Uterus (tissue), 4 donors: ENCODE data around the gene TOMM40. TPM values are rescaled to one million over a fixed set of nuclear protein-coding genes. Genes with fewer than 3 reads are reported as not detected.

Experiments
- DNase-seq, 2 donors: peaks; one replicate each; pipeline ENCODE4 v3.0.0-alpha.2; 2019 to 2020
- H3K27ac ChIP-seq, 2 donors: fragments of 200-600 bp; sonication (generic); 1 replicate in 1 of 2; 2 replicates in 1 of 2; pipeline ENCODE4 v1.5.1; 2016 to 2018
- H3K27me3 ChIP-seq, 2 donors: fragments of 200-600 bp; sonication (generic); one replicate each; pipeline ENCODE4 v1.5.1; 2018 to 2019; ENCODE audit warnings: control low read depth in 1 of 2
- H3K36me3 ChIP-seq, 2 donors: fragments of 200-600 bp; sonication (generic); one replicate each; pipeline ENCODE4 v1.5.1; 2019; ENCODE audit warnings: control low read depth in 1 of 2
- H3K4me1 ChIP-seq, 2 donors: fragments of 200-600 bp; sonication (generic); one replicate each; pipeline ENCODE4 v1.5.1; 2018 to 2019; ENCODE audit warnings: control low read depth in 1 of 2
- H3K4me3 ChIP-seq, 2 donors: fragments of 200-600 bp; sonication (generic); 1 replicate in 1 of 2; 2 replicates in 1 of 2; pipeline ENCODE4 v1.5.1; 2018 to 2019; ENCODE audit warnings: mild to moderate bottlenecking in 1 of 2
- H3K9me3 ChIP-seq, 2 donors: fragments of 200-600 bp; sonication (generic); one replicate each; pipeline ENCODE4 v1.5.1; 2019; ENCODE audit warnings: control low read depth in 1 of 2
- POLR2A ChIP-seq, 2 donors: fragments of 450-650 bp; IDR thresholded peaks; one replicate each; pipeline ENCODE4 v1.6.1; 2016; ENCODE audit warnings: antibody characterized with exemption in 2 of 2, mild to moderate bottlenecking in 1 of 2, moderate library complexity in 1 of 2
- intact Hi-C: fragments of 100-400 bp; cut with DNase I; formaldehyde crosslinking; loops from one replicate; pipeline ENCODE4 v1.15.1; 2023; ENCODE audit warnings: low total_unique reads
- total RNA-seq, 4 donors: library from RNA; depleted of rRNA in 3 of 4; stranded (reverse); fragments of >200 nt in 3 of 4; gene quantifications; one replicate each; pipeline versions ENCODE4 v1.1.0 to v1.2.4, GENCODE V29; 2014 to 2023
- TF ChIP-seq, protein P1 (sequence below), 4 experiments: fragments of 200-600 bp in 2 of 4; fragments of 450-650 bp in 2 of 4; sonication (generic) in 2 of 4; IDR thresholded peaks; one replicate each; pipeline ENCODE4 v1.5.1; 2016 to 2019; ENCODE audit warnings: antibody characterized with exemption in 4 of 4, mild to moderate bottlenecking in 2 of 4, moderate library complexity in 1 of 4
- donor health status: DM: yes; HTN: yes; CAD: no.

TOMM40 gene
- total RNA-seq, 4 donors from 2014 or later, result 10.5 to 38.2 (median 24.1) TPM

DNA sequence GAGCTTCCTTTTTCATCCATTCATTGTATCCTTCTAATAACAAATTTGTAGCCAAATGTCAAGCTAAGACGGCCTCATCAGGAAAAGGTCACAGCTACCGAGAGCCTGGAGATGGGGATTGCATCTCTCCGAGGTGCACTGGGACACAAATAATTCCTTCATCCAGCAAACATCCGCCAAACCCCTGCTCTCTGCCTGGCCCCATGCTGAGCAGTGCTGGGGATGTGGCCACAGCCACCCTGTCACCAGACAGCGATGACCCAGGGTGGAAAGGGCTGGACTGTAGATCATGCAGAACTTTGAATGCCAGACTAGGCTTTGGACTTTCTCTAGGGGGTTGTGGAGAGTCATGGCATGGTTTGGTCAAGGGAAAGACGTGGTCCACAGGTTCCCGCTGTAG lies 1.9 kb downstream of the TOMM40 start:
- Histone ChIP-seq H3K4me3 (no peak overlapping the region), H3K9me3 (no peaks in the 10 kb centered on the region), H3K27me3 (no peaks in the 10 kb centered on the region), H3K4me1 (peaks cover 4 to 14% of the 10 kb centered on the region in 2 donors), H3K27ac (no peak overlapping the region), H3K36me3 (no peaks in the 10 kb centered on the region)
- no peak for DNase-seq
- intact Hi-C loops, result no loop called here
- TF ChIP-seq, protein P1, sequence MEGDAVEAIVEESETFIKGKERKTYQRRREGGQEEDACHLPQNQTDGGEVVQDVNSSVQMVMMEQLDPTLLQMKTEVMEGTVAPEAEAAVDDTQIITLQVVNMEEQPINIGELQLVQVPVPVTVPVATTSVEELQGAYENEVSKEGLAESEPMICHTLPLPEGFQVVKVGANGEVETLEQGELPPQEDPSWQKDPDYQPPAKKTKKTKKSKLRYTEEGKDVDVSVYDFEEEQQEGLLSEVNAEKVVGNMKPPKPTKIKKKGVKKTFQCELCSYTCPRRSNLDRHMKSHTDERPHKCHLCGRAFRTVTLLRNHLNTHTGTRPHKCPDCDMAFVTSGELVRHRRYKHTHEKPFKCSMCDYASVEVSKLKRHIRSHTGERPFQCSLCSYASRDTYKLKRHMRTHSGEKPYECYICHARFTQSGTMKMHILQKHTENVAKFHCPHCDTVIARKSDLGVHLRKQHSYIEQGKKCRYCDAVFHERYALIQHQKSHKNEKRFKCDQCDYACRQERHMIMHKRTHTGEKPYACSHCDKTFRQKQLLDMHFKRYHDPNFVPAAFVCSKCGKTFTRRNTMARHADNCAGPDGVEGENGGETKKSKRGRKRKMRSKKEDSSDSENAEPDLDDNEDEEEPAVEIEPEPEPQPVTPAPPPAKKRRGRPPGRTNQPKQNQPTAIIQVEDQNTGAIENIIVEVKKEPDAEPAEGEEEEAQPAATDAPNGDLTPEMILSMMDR (IDR thresholded peaks at IDR 0.05), result no peak
- no peak for TF ChIP-seq POLR2A (IDR thresholded peaks at IDR 0.05)

DNA sequence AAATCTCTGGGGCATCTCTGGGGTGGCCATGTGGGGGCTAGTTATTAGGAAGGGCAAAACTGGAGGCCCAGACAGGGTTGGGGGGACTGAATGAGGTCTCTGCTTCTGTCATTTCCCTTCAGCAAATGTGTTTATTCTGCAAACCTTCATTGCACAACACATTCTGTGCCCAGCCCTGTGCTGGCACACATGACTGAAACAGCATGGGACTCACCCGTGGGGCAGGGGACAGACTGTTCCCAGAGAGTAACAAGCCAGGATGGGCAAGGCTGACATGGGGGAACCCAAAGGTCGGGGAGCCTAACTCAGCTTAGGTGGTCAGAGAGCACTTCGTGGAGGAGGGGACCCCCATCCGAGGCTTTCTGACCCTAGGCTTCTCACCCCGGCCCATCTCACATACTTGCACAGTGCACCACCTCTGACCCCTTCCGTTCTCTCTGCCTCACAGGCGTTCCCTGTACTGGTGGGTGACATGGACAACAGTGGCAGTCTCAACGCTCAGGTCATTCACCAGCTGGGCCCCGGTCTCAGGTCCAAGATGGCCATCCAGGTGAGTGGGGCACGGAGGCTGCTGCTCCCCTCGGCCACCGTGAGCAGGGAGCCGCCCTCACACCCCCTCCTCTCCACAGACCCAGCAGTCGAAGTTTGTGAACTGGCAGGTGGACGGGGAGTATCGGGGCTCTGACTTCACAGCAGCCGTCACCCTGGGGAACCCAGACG lies 2.4 kb downstream of the TOMM40 start:
- H3K4me3 ChIP-seq, result no peak overlapping the region
- no peaks in the 10 kb centered on the region for H3K27me3 ChIP-seq
- H3K27ac ChIP-seq, result no peak overlapping the region
- TF ChIP-seq POLR2A (IDR thresholded peaks at IDR 0.05), result no peak
- TF ChIP-seq, protein P1 (IDR thresholded peaks at IDR 0.05), result no peak
- H3K36me3 ChIP-seq, result no peaks in the 10 kb centered on the region
- peaks cover 4 to 14% of the 10 kb centered on the region in 2 donors for H3K4me1 ChIP-seq
- intact Hi-C loops, result no loop called here
- DNase-seq, result no peak
- H3K9me3 ChIP-seq, result no peaks in the 10 kb centered on the region

DNA sequence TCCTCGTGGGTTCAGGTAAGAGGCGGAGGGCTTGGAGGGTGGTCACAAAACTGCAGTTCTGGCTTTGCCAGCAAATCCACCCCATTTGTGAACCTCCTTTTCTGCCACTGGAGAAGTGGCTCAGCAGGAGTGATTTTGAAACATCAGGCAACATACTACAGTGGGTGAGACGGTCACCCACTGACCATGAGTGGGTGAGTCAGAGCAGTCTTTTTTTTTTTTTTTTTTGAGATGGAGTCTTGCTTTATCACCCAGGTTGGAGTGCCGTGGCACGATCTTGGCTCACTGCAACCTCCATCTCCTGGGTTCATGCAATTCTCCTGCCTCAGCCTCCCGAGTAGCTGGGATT lies 3.0 kb downstream of the TOMM40 start:
- Histone ChIP-seq H3K36me3 (no peaks in the 10 kb centered on the region), H3K9me3 (no peaks in the 10 kb centered on the region), H3K27me3 (no peaks in the 10 kb centered on the region), H3K4me1 (peaks cover 4 to 14% of the 10 kb centered on the region in 2 donors), H3K4me3 (no peak overlapping the region), H3K27ac (no peak overlapping the region)
- intact Hi-C loops, result no loop called here
- no peak for DNase-seq
- TF ChIP-seq POLR2A (IDR thresholded peaks at IDR 0.05), result no peak
- TF ChIP-seq, protein P1 (IDR thresholded peaks at IDR 0.05), result no peak

DNA sequence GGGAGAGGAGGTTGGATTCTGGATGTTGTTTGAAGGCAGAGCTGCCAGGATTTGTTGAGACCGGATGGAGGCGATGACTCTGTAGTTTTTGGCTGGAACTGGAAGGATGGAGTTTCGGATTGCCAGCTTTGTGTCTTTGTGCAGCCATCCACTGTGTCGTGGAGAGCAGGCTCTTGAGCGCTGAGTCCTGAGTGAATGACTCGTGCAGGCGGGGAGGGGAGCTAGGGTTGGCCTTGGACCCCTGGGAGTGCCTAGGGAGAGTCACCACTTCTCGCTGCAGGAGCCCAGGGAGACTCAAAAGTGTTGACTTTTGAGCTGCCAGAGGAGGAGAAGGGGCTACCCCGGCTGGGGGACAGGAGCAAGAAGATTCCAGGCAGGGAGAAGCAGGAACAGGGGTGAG lies 3.9 kb downstream of the TOMM40 start:
- Histone ChIP-seq H3K27ac (no peak overlapping the region), H3K36me3 (no peaks in the 10 kb centered on the region), H3K4me1 (peaks cover 0 to 10% of the 10 kb centered on the region in 2 donors), H3K9me3 (no peaks in the 10 kb centered on the region), H3K27me3 (no peaks in the 10 kb centered on the region), H3K4me3 (no peak overlapping the region)
- intact Hi-C loops, result no loop called here
- DNase-seq, result no peak
- TF ChIP-seq, protein P1 (IDR thresholded peaks at IDR 0.05), result no peak
- no peak for TF ChIP-seq POLR2A (IDR thresholded peaks at IDR 0.05)

DNA sequence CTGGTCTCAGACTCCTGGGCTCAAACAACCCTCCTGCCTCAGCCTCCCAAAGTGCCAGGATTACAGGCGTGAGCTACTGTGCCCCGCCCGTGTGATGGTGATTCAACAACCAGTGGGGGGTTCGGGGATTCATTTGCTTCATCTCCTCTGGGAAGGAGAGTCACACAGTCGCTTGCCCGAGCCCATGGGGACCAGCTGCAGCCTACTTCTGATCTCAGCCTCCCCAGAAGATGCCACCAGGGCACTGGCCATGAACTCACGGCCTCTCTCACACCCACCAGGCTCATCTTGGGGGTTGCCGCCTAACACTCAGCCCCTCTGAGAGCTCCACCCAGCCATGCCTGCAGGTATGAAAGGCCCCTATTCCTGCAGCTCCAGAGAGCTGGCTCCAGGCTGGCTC lies 6.8 kb downstream of the TOMM40 start:
- Histone ChIP-seq H3K27me3 (no peaks in the 10 kb centered on the region), H3K36me3 (no peaks in the 10 kb centered on the region)
- intact Hi-C loops, result no loop called here

More for the DNA sequence above, 6.8 kb downstream of the TOMM40 start:
- no peak for DNase-seq
- Histone ChIP-seq H3K9me3 (no peaks in the 10 kb centered on the region), H3K27ac (no peak overlapping the region), H3K4me3 (no peak overlapping the region), H3K4me1 (no peaks in the 10 kb centered on the region)
- TF ChIP-seq, protein P1 (IDR thresholded peaks at IDR 0.05), result no peak
- TF ChIP-seq POLR2A (IDR thresholded peaks at IDR 0.05), result no peak
